Activated T-cell treated with anti-CD3 and anti-CD28 coated beads, Interleukin-2, amount 50 U/mL, for 24 hours (primary cell): Measurements from ENCODE around the gene ASTN2.

Experiments used
- DNase-seq: peaks from one replicate; pipeline ENCODE4 v3.0.0-alpha.2; 2020
- H3K27ac Mint-ChIP-seq: 2 replicates; pipeline ENCODE4 v1.8.0; 2020; ENCODE audit warnings: mild to moderate bottlenecking, mixed read lengths
- H3K27me3 Mint-ChIP-seq: 2 replicates; pipeline ENCODE4 v1.8.0; 2020; ENCODE audit warnings: mixed read lengths
- H3K36me3 Mint-ChIP-seq: 2 replicates; pipeline ENCODE4 v1.8.0; 2020; ENCODE audit warnings: low read depth, mixed read lengths
- H3K4me1 Mint-ChIP-seq: 2 replicates; pipeline ENCODE4 v1.8.0; 2020; ENCODE audit warnings: low read depth, mixed read lengths
- H3K4me3 Mint-ChIP-seq: 2 replicates; pipeline ENCODE4 v1.8.0; 2020; ENCODE audit warnings: mild to moderate bottlenecking, moderate library complexity, mixed read lengths
- H3K9me3 Mint-ChIP-seq: 2 replicates; pipeline ENCODE4 v1.8.0; 2020; ENCODE audit warnings: mixed read lengths

Gene ASTN2

DNA sequence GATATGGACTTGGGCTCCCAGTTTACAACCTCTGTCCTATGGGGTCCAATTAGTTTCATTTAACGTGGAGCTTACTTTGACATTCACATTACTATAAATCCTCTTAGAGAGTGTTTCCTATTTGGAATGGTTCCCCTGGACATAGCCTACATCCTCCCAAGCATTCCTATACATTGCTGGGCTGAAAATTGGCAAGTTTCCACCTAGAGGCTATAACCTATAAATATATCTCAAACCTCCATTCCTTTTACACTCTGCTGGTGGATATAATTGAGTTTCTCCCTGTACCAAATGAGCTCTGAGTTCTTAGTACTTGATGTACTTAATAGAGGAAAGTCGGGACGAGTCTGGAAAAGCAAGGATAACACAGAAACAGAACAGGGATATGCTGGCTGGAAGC, 172.8 kb downstream of the ASTN2 start:
- peaks cover 2% of the 10 kb centered on the region for H3K9me3 Mint-ChIP-seq
- no peak overlapping the region for H3K27ac Mint-ChIP-seq
- no peaks in the 10 kb centered on the region for H3K36me3 Mint-ChIP-seq
- no peaks in the 10 kb centered on the region for H3K27me3 Mint-ChIP-seq
- H3K4me1 Mint-ChIP-seq, result no peaks in the 10 kb centered on the region
- no peak for DNase-seq
- no peak overlapping the region for H3K4me3 Mint-ChIP-seq

DNA sequence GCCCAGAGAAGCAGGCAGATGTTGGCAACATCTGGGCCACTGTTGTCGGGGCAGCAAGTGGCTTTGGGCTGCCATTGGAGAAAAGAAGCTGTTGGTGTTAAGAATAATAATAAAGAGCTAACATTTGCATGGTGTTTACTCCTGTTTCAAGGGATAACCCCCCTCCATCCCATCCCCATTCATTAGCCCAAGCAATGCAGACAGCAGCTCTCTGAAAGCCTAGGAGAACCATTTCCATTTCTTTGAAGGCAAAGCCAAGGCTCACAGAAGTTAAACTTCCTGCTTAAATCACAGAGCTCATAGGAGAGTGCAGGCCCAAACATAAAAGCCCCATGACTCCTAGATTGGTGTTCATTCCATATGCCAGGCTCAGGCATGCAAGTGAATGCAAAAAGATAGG, 175.4 kb downstream of the ASTN2 start:
- no peak for DNase-seq
- Mint-ChIP-seq H3K4me3 (no peak overlapping the region), H3K9me3 (peaks cover 4% of the 10 kb centered on the region), H3K4me1 (no peaks in the 10 kb centered on the region), H3K27ac (no peak overlapping the region), H3K27me3 (no peaks in the 10 kb centered on the region), H3K36me3 (no peaks in the 10 kb centered on the region)

DNA sequence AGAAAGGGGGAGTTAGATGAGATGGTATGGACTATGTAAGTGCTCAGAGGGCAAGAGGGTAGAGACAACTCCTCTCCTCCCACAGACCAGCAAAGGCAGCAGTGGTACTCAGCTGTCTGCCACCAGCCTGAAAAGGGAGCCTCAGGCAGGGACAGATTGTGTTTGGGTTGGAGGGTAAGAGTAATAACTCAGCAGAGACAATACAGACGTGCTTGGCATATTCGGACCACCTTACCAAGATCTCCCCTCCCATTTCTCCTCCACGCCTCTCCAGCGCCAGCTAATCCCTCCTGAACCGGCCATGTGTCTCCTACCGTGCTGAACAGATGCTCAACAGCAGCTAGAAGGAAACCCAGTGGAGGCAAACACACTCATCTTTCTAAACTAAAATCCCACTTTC, 180.8 kb downstream of the ASTN2 start:
- Mint-ChIP-seq H3K27ac (no peak overlapping the region), H3K4me1 (no peaks in the 10 kb centered on the region), H3K4me3 (no peak overlapping the region), H3K36me3 (no peaks in the 10 kb centered on the region), H3K27me3 (no peaks in the 10 kb centered on the region), H3K9me3 (peaks cover 10% of the 10 kb centered on the region)
- DNase-seq, result no peak

DNA sequence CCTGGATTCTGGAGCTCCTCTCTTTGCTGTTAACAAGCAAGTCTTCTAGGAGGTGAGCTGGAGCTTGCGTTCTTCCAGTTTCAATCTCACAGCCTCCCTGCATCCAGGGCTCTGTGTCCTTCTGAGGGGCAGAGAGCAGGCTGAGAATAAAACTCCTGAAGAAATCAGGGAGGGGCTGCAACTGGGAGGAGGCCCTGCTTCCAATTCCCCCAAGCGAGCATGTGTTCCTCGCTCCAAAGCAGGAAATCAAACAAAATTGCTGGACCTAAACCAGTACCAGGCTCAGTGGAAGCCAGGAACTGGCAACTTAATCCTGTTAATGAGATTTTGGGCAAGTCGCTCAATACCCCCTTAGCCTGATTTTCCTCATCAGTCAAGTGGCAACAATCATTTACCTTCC, 181.8 kb downstream of the ASTN2 start:
- Mint-ChIP-seq H3K27me3 (no peaks in the 10 kb centered on the region), H3K4me3 (no peak overlapping the region), H3K27ac (no peak overlapping the region), H3K36me3 (no peaks in the 10 kb centered on the region), H3K4me1 (no peaks in the 10 kb centered on the region), H3K9me3 (peaks cover 10% of the 10 kb centered on the region)
- no peak for DNase-seq

DNA sequence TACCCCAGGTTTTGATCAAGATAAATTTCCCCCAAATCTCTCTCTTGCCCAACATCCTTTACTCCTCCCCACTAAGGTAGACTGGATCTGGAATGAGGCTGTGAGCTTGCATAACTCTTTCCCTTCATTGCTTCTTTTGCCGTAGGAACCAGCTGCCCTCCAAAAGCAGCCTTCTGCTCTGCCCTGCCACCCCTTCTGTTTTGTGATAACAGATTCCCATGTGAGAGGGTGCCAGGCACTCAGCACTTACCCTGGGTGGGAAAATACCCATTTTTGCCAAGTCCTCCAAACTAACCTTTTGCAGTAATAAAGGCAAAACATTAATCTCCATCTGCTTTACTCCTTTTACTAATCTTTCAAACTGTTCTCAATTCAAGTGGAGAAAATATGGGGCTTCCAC, 182.6 kb downstream of the ASTN2 start:
- H3K9me3 Mint-ChIP-seq, result peaks cover 10% of the 10 kb centered on the region
- no peaks in the 10 kb centered on the region for H3K36me3 Mint-ChIP-seq
- H3K27ac Mint-ChIP-seq, result no peak overlapping the region
- DNase-seq, result no peak
- no peaks in the 10 kb centered on the region for H3K4me1 Mint-ChIP-seq
- H3K27me3 Mint-ChIP-seq, result no peaks in the 10 kb centered on the region
- H3K4me3 Mint-ChIP-seq, result no peak overlapping the region

DNA sequence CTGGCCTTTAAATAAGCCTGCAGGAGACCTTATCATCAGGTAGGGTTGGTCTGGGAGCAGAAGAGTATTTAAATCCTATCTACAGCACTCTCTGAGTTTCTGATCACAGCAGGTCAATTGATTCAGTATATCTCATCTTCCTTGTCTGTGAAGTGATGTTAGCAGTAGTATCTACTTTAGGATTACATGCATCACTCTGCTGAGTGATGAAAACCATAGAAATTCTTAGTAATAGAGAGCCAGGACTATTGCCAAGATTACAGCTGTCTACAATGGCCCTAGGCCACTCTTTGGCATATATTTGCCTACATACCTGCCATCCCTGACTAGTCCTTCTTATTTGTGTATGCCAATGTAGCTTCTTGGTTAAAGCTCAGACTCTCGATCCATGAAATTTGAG, 183.8 kb downstream of the ASTN2 start:
- Mint-ChIP-seq H3K4me3 (no peak overlapping the region), H3K27ac (no peak overlapping the region), H3K36me3 (no peaks in the 10 kb centered on the region), H3K9me3 (peaks cover 10% of the 10 kb centered on the region), H3K27me3 (no peaks in the 10 kb centered on the region), H3K4me1 (no peaks in the 10 kb centered on the region)
- DNase-seq, result no peak

DNA sequence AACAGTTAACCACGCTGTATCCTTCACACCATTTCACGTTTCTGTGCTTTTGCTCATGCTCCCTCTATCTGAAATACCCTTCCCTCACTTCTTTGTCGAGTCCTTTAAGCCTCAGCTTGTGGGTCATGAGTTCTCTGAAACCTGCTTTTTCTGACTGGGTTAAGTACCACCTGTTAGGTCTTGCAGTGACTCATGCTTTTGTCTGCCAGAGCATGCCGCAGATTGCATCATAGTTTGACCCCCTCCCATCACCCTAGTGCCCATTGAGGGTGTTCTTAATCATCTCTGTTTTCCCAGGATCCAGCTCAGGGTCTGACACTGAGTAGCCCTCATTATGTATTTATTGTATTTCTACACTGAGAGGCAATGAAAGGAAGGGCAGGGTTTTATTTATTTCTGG, 190.2 kb downstream of the ASTN2 start:
- no peaks in the 10 kb centered on the region for H3K4me1 Mint-ChIP-seq
- no peaks in the 10 kb centered on the region for H3K36me3 Mint-ChIP-seq
- no peak for DNase-seq
- no peaks in the 10 kb centered on the region for H3K27me3 Mint-ChIP-seq
- H3K4me3 Mint-ChIP-seq, result no peak overlapping the region
- H3K9me3 Mint-ChIP-seq, result peaks cover 5% of the 10 kb centered on the region
- H3K27ac Mint-ChIP-seq, result no peak overlapping the region

DNA sequence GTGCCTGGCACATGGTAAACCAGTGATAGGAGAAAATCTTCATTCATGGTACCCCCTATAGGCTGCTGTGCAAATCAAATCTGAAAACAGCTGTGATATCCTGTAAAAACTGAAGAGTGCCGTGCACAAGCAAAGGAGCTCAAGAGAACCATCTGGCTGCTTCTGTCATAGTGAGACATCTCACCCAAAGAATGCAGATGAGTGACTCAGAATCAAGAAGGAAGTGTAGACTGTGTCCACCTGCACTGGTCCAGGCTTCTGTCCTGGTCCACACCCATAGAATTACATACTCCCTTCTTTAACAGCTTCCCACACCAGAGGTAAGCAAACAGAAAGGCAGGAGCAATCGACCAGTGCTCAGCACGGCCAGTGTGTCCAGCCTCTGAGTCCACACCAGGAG, 195.9 kb downstream of the ASTN2 start:
- Mint-ChIP-seq H3K9me3 (peaks cover 2% of the 10 kb centered on the region), H3K4me1 (no peaks in the 10 kb centered on the region), H3K36me3 (no peaks in the 10 kb centered on the region), H3K4me3 (no peak overlapping the region), H3K27ac (no peak overlapping the region), H3K27me3 (no peaks in the 10 kb centered on the region)
- DNase-seq, result no peak

DNA sequence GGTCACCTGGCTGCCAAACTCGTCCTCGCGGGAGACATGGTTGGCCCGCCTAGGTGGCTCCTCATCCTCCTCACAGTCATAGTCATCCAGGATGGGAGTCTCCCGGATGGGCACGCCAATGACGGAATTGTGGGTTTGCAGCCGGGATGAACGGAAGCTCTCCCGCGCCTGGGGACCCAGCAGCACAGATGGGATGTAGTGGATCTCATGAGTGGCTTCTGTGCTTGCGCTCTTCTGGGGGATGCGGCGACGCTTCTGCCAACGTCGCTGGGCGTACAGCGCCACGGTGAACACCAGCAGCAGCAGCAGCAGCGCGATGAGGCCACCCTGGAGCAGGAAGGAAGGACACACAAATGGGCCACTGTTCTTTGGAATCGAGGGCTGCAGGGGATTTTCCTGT, 200.4 kb downstream of the ASTN2 start:
- DNase-seq, result no peak
- H3K4me3 Mint-ChIP-seq, result no peak overlapping the region
- peaks cover 6% of the 10 kb centered on the region for H3K9me3 Mint-ChIP-seq
- no peaks in the 10 kb centered on the region for H3K27me3 Mint-ChIP-seq
- no peaks in the 10 kb centered on the region for H3K4me1 Mint-ChIP-seq
- no peaks in the 10 kb centered on the region for H3K36me3 Mint-ChIP-seq
- H3K27ac Mint-ChIP-seq, result no peak overlapping the region

DNA sequence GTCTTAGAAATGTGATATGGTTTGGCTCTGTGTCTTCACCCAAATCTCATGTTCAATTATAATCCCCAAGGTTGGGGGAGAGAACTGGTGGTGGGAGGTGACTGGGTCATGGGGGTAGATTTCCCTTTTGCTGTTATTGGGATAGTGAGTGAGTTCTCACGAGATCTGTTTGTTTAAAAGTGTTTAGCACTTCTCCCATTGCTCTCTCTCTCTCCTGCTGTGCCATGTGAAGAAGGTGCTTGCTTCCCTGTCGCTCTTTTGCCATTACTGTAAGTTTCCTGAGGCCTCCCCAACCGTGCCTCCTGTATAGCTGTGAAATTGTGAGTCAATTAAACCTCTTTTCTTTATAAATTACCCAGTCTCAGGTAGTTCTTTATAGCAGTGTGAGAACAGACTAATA, 203.6 kb downstream of the ASTN2 start:
- no peak overlapping the region for H3K27ac Mint-ChIP-seq
- H3K4me3 Mint-ChIP-seq, result no peak overlapping the region
- no peaks in the 10 kb centered on the region for H3K36me3 Mint-ChIP-seq
- peaks cover 16% of the 10 kb centered on the region for H3K9me3 Mint-ChIP-seq
- DNase-seq, result no peak
- H3K27me3 Mint-ChIP-seq, result no peaks in the 10 kb centered on the region
- no peaks in the 10 kb centered on the region for H3K4me1 Mint-ChIP-seq

DNA sequence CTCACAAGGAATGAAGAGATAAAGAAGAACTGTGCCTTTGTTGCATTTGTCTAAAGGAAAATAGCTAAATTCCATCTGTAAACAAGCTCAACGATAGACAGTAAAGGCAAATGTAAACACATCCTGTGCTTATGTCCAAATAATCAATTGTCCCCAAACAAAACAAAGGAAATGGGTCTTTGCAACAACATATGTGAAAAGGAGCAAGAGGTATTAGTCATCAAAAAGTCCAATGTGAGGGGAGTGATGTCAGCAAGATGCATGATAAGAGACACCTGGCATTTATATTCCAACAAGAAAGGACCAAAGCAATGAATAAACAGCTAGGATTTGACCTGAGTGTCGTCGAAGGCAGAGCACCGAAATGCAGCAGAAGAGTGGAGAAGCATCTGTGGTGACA, 209.1 kb downstream of the ASTN2 start:
- Mint-ChIP-seq H3K9me3 (peaks cover 17% of the 10 kb centered on the region), H3K4me1 (no peaks in the 10 kb centered on the region), H3K36me3 (no peaks in the 10 kb centered on the region), H3K27me3 (peaks cover 3% of the 10 kb centered on the region), H3K27ac (no peak overlapping the region), H3K4me3 (no peak overlapping the region)
- DNase-seq, result no peak

DNA sequence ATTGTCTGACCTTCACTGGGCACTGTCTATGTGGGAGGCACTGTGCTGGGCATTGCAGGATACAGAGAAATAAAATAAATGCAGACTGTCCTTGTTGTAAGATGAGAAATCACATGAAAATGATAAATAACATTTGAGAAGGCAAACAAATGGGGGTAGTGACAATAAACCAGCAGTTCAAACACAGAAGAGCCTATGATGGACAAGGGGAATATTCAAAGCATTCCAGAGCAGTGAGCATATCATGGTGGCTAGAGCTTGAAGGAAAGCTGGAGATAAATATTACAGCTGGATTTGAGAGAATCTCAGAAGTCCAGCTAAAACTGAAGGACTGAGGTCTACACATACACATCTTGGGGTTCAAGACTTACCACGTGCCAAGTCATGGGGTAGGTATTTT, 209.9 kb downstream of the ASTN2 start:
- no peaks in the 10 kb centered on the region for H3K4me1 Mint-ChIP-seq
- peaks cover 3% of the 10 kb centered on the region for H3K27me3 Mint-ChIP-seq
- DNase-seq, result no peak
- H3K36me3 Mint-ChIP-seq, result no peaks in the 10 kb centered on the region
- no peak overlapping the region for H3K4me3 Mint-ChIP-seq
- no peak overlapping the region for H3K27ac Mint-ChIP-seq
- peaks cover 15% of the 10 kb centered on the region for H3K9me3 Mint-ChIP-seq

DNA sequence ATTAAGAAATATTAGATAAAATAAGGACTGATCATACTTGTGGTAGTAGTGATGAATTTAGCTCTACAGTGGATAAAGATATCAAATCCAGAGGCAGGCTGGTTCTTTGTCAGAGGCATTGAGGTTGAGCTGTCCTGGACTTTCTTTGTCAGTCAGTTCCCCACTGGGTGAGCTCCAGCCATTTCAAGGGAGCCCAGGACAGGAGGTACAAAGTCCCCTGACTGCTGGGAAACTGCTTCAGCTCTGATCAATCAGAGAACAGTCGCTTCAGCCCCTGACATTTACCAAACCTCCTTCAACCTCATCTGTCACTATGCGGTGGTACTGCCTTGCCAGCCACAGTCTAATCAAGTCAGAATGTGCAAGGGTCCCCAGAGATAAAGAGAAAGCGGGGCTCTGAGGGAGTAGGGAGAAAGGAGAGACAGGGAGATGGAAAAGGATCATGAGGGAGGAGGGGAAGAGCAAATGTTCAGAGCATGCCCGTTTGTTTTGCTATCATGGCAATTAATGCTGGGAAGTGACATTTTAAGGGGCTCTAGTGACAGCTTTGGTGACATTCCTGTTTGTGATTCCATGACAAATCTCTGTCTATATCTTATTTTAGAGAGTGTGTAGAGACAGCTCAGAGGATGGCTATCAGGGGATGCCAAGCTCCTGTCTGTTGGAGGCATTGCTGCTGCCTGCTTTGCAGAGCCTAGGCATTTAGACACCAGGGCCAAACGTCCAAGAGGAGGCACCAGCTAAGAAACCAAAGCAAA, 223.2 kb downstream of the ASTN2 start:
- no peak for DNase-seq
- H3K4me1 Mint-ChIP-seq, result no peaks in the 10 kb centered on the region
- H3K36me3 Mint-ChIP-seq, result no peaks in the 10 kb centered on the region
- H3K27me3 Mint-ChIP-seq, result no peaks in the 10 kb centered on the region
- no peak overlapping the region for H3K27ac Mint-ChIP-seq
- H3K4me3 Mint-ChIP-seq, result no peak overlapping the region
- peaks cover 16% of the 10 kb centered on the region for H3K9me3 Mint-ChIP-seq

DNA sequence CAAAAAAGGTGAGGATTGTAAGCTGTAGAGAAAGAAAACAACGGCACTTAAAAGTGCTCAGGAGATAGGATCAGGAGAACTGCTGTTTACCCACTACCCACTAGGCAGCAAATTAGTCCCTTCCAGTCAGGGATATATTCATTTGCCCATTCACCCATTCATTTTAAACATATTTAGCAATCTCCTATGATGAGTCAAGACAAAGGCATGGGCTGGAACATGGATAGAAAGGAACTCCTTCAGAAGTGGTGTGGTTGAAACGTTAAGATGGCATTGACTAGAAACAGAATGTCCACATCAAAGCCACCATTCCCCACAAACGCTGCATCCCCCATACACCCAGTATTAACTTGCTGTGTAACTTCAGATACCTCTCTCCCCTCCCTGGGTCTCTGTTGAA, 225.7 kb downstream of the ASTN2 start:
- no peaks in the 10 kb centered on the region for H3K36me3 Mint-ChIP-seq
- DNase-seq, result no peak
- H3K4me1 Mint-ChIP-seq, result no peaks in the 10 kb centered on the region
- H3K4me3 Mint-ChIP-seq, result no peak overlapping the region
- no peaks in the 10 kb centered on the region for H3K27me3 Mint-ChIP-seq
- peaks cover 5% of the 10 kb centered on the region for H3K9me3 Mint-ChIP-seq
- no peak overlapping the region for H3K27ac Mint-ChIP-seq

DNA sequence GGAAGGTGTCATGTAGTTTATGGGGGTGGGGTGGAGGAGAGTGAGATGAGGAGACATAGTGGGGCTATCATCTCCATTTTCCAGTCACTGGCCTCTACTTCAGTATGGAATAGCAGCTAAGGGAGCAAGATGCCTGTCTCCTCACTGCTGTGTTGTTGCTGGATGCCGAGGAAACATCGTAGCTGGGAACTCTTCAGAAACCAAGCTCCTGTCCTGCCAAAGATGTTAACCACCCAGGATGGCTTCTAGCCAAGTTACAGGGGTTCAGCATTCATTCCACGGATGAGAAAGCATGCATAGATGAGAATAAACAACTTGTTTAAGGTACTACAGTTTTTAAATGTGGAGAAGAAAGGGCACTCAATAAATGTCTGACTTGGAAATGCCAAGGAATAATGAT, 226.5 kb downstream of the ASTN2 start:
- peaks cover 5% of the 10 kb centered on the region for H3K9me3 Mint-ChIP-seq
- no peak for DNase-seq
- H3K27me3 Mint-ChIP-seq, result no peaks in the 10 kb centered on the region
- no peaks in the 10 kb centered on the region for H3K4me1 Mint-ChIP-seq
- no peaks in the 10 kb centered on the region for H3K36me3 Mint-ChIP-seq
- H3K4me3 Mint-ChIP-seq, result no peak overlapping the region
- H3K27ac Mint-ChIP-seq, result no peak overlapping the region

DNA sequence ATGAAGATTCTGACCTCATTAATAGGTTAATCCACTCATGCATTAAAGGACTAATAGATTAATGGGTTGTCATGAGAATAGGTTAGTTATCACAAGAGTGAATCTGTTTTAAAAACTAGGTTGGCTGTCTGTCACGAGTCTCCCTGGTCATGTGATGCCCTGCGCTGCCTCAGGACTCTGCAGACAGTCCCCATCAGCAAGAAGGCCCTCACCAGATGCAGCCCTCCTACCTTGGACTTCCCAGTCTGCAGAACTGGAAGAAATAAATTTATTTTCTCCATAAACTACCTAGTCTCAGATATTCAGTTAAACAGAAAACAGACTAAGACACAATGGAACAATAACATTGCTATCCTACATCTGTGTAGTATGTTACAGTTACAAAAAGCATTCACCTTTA, 227.4 kb downstream of the ASTN2 start:
- Mint-ChIP-seq H3K9me3 (peaks cover 5% of the 10 kb centered on the region), H3K36me3 (no peaks in the 10 kb centered on the region), H3K4me3 (no peak overlapping the region), H3K4me1 (no peaks in the 10 kb centered on the region), H3K27me3 (no peaks in the 10 kb centered on the region), H3K27ac (no peak overlapping the region)
- DNase-seq, result no peak
